T-helper 2 cell treated with Interferon-gamma antibody and Interleukin-4, amounts not matched to agents 100 ng/mL and 5 ng/mL, for 36 hours (primary cell): ENCODE results near the gene AFAP1L2. TPM values are rescaled to one million over a fixed set of nuclear protein-coding genes. Genes with fewer than 3 reads are reported as not detected.

Experiments
- intact Hi-C: fragments of 100-400 bp; cut with micrococcal nuclease; formaldehyde crosslinking; loops from one replicate; pipeline ENCODE4 v1.15.1; 2023
- total RNA-seq: library from RNA; stranded (reverse); gene quantifications from 2 replicates; pipeline ENCODE4 v1.2.3, GENCODE V29; 2022

Gene AFAP1L2, protein sequence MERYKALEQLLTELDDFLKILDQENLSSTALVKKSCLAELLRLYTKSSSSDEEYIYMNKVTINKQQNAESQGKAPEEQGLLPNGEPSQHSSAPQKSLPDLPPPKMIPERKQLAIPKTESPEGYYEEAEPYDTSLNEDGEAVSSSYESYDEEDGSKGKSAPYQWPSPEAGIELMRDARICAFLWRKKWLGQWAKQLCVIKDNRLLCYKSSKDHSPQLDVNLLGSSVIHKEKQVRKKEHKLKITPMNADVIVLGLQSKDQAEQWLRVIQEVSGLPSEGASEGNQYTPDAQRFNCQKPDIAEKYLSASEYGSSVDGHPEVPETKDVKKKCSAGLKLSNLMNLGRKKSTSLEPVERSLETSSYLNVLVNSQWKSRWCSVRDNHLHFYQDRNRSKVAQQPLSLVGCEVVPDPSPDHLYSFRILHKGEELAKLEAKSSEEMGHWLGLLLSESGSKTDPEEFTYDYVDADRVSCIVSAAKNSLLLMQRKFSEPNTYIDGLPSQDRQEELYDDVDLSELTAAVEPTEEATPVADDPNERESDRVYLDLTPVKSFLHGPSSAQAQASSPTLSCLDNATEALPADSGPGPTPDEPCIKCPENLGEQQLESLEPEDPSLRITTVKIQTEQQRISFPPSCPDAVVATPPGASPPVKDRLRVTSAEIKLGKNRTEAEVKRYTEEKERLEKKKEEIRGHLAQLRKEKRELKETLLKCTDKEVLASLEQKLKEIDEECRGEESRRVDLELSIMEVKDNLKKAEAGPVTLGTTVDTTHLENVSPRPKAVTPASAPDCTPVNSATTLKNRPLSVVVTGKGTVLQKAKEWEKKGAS
- total RNA-seq: 1.6 and 1.9 TPM in 2 replicates

DNA sequence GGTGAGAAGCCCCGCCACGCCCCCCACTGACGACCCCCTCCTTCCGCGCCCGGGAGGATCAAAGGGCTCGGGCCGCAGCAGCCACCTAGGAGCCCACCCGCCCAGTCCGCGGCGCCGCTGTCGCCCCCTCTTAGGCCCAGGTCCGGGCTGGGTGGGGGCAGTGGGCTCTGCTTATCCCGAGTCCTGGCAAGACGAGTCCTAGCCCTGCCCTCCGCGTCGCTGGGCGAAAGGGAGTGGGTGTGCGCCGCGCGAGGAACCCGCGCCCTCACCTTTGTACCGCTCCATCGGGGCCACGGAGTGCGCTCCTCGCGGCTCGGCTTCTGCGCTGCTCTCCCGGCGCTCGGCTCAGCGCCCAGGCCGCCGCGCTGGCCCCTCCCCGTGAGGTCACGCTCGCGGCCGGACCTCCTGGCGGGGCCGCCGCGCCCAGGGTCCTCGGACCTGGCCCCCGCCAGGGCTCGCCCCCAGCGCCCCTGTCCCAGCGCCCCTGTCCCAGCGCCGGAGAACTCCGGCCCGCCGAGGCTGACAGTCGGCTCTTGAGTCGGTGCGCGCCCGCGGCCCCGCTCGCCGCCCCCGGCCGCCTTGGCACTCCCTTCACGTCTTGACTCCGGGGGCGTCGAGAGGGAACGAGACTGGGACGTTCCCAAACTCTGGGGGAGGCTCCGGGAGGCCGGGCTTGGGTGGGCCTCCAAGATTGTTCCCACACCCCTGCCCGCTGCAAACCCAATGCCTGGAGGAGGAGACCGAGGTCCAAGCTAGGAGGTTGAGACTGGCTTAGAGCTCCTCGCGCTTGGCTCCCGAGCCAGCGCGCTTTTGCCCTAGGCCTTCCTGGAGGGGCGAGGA lies at the start of gene AFAP1L2:
Gene AFAP1L2, minus strand, starts transcription at position 332 of the 840 bp plus-strand sequence. Its CDS starts 47 bp downstream, at position 285.
- intact Hi-C loops: no loop called here

DNA sequence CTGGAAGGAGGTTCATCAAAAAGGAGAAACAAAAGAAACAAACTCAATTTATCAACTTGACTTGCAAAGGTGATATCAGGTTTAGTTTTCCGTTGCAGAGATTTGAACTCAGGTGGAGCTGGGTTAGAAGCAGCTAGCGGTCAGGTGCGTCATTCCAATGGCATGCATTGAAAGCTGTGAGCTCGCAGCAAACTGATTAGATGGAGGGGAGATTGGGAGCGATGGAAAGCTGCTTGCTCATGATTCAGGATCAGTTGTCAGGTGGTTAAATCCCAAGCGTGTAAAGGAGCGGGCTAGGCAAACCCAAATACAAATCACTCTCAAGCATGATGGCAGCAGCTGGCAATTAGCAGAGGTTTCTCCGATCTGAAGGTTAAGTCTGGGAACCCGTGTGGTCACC lies 49.3 kb upstream of the AFAP1L2 start:
- intact Hi-C loops: no loop called here

DNA sequence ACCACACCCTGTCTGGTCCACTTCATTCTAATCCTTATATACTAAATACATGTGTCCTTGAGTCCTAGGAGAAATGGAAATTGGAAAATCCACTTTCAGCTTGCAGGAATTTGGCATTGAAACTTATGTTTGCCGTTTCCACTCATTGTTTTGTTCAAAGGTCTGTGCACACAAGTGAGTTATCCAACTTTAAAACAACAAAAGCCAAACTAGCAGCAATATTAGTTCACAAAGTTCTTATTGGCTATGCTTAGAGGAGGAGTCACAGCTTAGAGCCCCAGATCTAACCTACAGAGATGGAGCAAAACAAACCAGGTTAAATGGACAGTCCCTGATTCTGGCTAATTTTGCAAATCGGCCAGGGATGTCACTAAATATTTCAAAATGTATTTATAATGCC lies 44.6 kb upstream of the AFAP1L2 start:
- intact Hi-C loops: no loop called here

DNA sequence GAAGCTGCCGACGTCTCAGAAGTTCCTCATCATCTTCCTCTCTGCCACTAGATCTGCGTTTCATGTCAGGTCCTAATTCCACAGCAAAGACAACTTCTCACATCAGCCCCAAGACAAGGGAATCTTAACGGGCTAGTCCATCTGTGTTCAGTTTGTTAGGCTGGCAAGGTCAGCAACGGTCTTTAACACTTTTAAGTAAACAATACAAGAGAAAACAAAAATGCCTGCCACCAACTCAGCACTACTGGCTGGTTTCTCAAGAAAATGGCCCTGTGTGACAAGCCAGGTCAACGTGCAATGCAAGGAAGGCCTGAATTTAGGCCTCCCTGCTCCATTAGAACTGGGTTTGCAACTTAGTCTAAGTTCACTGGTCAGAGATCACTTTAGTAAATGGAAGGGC lies 41.0 kb upstream of the AFAP1L2 start:
- intact Hi-C loops: no loop called here

DNA sequence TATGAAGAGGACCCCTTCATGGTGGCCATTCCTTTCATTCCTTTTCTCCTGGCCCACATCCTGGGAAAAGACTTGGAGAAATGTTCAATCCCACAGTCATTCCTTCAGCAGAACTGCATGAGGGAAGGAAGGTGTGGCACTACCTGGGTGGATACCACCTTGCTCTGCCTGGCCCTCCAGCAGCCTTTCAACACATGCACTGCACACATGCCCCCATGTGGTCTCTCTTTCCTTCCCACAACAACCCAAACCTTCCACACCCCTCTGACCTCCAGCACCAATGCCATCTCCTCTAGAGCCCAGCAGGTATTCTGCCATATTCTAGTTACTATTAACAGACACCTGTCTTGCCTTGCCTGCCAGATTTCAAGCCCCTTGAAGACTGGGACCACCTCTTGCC lies 40.5 kb upstream of the AFAP1L2 start:
- intact Hi-C loops: no loop called here

DNA sequence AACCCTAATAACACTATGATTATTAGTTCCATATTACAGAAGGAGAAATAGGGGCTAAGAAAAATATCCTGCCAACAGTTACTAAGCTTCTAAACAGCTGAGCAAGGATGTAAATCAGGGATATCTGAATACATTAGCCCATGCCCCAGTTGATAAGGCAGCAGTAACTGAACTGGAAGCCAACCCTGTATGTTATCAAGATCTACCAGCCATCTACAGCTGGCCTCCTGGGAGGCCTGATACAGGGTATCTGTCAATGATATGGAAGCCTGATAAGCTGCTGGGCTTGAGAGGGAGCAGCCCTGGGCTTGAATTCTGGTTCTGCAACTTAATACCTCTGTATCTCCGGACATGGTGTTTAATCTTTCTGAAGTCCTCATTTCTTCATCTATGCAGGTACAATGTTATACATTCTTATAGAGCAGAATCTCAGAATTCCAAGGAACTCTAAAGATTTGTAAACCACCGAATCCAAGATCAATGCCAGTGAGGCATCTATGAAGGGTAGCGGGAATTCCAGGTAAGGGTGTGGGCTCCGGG lies 37.9 kb upstream of the AFAP1L2 start:
- intact Hi-C loops: no loop called here

DNA sequence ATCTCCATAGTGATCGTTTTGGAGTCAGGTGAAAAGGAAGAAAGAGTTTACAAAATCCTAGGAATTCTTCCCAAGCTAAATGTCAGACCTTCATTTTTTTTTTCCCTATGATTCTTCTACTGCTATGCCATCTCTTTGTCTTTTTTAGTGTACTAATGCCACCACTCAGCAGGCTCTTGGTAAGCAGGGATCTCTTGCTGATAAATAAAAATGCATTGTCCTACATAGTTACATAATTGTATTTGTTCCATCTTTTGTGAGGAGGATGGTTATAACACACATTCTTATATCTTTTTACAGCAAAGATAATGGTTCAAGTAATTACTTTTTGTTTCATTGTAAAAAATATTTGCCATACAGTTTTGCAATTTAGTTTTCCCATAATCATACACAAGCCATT lies 36.8 kb upstream of the AFAP1L2 start:
- intact Hi-C loops: no loop called here

DNA sequence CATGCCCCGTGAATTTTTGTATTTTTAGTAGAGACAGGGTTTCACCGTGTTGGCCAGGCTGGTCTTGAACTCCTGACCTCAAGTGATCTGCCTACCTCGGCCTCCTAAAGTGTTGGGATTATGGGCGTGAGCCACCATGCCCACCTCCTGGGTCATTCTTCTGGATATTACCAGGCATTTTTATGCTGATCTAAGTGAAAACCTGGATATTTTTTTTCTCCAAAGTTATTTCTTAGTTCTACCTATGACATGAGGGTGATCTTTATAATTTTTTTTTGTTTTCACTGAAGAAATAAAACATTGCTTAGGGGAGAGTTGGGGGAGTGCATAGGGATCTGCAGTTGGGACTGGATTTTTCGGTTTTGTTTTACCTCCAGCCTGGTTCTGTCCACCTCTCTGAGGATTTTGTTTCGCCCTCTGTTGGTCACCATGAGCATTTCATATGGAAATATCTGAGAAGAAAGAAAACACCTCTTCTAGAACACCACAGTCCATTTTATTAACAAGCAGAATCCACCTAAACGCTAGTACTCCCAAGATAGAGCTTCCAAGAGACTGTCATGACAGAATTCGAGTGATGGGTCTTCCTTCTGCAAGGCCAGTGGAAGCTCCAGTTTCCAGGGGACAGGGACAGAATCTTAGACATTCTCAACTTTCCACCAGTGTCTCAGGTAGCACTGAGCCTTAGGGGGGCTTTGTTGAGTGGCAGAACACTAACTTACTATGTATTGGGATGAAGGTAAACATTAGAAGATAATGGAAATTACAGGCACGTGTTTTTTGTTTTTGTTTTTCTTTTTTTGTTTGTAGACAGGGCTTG lies 33.4 kb upstream of the AFAP1L2 start:
- intact Hi-C loops: loop anchor here (2.0 kb wide), 1 partner anchor 133 kb away; no protein-coding TSS in a partner anchor

DNA sequence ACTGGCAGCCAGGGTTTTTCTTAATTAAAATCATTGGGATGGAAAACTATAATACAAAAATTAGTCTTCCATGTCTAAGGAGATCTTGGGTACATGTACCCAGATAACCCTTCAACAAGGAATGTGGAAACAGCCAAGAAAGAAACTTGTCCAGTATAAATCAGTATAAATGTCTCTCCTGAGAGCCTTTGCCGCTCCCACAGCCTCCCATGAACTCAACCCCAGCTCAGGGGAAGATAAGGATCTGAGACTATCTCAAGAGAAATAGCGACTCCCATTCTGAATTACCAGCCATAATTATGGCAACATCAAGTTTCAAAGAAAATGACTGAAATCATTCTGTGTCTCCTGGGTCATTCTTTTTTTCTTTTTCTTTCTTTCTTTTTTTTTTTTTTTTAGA lies 32.6 kb upstream of the AFAP1L2 start:
- intact Hi-C loops: loop anchor here (2.0 kb wide), 1 partner anchor 132 kb away; no protein-coding TSS in a partner anchor

DNA sequence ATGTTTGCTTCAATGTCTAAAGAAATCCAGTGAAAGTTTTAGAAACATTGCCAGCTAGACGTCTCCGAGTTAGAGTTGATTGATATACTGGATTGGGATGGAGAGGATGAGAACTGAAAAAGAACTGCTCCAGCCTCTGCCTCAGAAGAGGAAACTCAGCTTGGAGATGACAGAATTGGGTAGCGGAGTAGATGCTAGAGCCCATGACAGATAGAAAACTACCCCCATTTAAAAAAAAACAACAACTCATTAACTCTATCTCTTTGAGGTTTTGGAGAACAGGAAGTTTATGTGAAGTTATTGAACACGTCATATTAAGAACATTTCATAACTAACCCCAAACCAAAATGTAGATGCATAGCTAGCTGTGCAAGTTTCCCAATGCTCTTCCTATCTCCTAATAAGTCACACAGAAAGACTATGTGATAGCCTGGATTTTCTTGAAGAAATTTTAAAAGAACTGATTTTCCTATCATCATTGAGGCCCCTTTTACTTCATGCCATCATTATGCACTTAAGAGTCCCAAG lies 28.3 kb upstream of the AFAP1L2 start:
- intact Hi-C loops: no loop called here

DNA sequence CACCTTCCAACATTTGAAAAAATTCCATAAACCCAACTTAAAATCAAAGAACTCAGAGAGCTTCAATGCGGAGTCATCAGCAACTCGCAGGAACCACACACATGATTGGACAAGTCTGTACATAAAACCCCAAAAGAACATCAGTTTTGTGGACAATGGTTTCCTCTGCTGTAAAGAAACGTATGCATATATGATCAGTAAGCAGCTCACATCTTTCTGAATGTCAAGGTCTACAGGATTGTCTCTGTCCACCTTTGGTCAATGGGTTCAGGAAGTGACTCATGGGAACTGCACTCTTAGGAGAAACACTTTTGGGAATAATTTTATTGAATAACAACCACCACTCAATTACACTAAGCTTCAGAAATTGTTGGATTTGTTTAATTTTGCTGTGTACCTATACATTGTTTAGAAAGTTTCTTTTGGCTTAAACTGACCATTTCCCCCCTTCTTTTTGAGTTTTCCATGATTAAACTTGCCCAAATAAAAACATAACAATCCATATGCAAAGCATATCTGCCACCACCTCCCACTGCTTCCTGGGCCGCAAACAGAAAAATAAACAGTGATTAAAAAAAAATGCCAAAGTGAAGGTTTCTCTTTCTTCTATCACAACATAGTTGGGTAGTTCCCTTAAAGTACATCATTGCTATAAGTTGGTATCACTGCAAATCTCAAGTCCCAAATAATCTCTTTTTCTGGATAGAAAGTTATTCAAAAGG lies 27.3 kb upstream of the AFAP1L2 start:
- intact Hi-C loops: no loop called here

DNA sequence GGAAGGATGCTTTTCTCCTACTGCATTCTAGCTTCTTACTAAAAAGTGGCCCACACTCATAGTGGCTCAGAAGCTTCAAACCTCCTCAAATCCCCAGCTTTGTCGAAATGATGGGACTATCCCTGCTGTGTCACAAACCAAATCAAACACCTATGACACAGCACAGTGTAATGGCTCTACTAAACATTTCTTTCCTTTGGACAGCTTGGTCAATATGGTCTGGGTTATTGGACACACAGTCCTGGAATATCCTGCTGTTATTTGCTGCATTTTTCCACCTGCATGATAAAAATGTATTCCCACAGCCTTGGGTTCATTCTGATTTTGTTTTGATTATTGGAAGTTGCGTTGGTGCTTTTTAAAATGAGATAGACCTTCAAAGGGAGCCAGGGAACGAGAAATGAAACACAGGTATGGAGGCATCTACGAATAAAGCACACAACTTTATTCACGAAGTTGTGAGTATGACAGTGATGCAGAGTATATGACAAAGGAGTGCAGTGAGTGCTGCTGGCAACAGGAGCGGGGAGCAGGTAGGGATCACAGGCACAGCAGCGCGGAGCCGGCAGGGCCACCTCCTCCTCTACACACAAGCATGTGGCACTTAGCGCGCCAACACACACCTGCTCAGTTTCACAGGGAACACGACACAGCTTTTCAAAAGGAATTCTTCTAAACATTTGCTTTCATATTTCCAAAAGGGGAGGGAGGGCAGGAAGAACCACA lies 26.5 kb upstream of the AFAP1L2 start:
- intact Hi-C loops: no loop called here

DNA sequence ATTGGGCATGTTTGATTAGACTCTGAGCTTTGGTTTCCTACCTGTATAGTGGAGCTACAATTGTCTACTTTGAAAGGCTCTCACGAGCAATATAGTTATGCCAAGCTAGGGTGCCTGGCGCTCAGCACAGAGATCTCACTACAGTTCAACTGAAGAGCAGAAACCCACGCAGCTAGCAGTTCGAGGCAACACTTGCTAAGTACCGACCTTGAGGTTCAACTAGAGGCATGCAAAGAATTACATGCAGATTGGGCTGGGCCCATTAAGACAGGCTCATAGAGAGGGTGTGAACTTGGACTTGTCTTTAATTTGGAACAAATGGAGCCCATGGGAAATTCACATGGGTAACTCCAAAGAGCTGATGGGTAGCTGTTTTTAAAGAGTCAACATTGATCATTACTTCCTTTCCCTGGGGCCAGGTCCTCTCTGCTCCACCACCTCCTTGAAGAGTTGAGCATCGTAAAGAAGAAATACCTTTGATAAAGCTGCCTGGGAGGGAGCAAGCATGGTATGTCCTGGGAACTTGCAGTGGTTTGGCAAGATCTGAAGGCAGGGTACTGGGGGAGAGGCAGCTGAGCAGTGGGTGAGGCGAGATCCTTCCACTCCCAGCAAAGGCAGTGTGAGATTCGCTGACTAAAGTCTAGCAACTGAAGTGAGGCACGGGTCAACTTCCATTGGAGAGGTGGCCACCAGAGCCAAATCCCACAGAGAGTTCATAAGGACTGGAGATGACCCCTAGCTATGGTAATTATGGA lies 25.5 kb upstream of the AFAP1L2 start:
- intact Hi-C loops: no loop called here

DNA sequence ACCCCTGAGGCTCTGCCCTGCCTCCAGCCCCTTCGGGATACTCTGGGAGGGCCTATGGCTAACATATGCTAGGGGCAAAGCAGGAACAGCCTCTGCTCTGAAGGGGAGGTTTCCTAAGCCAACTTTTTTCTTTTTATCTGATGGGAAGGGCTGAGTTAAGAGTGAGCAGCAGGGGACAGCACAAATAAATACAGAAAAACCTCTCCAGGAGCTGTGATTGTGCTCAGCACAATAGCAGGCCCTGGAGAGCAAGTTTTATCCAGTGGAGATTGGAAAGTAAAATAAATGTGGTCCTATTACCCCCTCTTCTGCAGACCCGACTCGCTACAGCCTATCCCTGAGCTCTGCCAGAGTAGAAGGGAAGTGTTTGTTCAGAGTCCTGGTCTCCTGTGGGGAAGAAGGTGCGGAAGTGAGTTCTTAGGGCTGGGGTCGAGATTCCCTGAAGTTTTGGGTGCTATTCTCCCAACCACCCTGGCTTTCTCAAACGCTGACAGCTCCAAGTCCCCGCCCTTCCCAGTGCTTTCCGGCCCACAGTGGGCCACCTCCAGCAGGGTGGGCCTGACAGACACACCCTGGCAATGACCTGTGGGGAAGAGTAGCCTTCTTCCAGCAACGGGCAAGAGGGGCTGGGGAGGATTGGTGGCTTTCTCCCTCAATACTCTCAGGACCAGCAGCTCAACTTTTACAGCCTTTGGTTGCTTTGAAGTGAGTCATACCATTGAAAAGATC lies 23.0 kb upstream of the AFAP1L2 start:
- intact Hi-C loops: no loop called here

DNA sequence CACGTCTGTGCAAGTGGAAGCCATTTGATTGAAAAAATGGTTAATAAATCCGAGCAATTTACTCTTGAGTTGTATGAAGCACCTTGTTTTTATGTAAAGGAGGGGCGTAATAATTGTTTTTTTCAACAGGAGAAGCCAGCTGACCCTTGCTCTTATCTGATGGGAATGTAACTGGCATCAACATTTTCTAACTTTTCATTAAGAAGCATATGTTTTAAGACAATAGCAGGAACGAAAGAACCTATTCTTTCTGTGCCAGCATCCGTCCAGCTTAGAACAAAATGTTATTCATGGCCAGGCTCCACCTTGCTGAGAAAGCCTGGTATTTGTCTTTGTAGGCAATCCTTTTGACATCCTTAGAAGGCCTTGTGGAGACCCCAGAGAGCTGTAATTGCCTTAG lies 22.2 kb upstream of the AFAP1L2 start:
- intact Hi-C loops: no loop called here

DNA sequence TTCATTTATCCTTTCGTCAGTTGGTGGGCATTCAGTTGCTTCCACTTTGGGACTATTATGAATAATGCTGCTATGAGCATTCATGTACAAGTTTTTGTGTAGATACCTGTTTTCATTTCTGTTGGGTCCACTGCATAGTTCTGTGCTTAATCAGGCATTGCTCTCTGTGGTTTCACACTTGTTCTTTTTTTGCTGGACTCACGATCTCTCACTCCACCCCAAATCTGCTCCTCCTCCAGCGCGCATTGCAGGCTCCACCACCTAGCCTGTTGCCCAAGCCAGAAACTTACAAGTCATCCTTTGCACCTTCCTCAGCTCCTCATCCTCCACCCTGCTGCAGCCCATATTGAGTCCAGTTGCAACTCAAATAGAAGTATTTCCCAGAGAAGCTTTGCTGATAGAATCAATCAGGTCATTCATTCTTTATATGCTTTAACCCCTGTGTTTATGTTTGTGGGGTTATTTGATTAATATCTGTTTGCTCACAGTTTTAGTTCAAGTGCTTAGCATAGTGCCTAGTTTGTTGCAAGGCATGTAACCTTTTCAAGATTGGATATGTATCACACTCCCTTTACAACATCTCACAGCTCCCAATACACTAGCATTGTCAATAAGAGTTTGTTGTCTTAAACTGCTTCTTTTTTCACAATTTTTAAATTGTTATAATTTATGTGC lies 16.6 kb upstream of the AFAP1L2 start:
- intact Hi-C loops: no loop called here

DNA sequence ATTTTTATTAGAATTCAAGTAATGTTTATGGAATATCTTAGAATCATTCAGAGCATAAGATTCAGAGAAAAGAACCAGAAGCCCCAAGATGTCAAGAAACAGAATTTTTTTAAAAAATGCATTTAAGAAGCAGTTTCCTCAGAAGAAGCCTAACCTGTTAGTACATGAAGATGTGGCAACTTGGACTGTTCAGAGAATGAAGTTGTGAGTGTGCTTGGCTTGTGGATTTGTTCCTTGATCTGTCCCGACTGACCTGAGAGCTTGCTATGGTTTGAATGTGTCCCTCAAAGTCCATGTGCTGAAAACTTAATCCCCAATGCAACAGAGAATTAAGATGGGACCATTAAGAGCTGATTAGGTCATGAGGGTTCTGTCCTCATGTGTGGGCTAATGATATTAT lies 13.8 kb upstream of the AFAP1L2 start:
- intact Hi-C loops: no loop called here
